MM.1S (cell line): ENCODE data around the gene ZNF665.

Experiments used
- CTCF ChIP-seq: fragments of 300-600 bp; sonication (generic); IDR thresholded peaks from 2 replicates; pipeline ENCODE4 v1.5.1; 2016; ENCODE audit warnings: antibody characterized with exemption, low read length, mixed read lengths
- EZH2phosphoT487 ChIP-seq: fragments of 300-600 bp; sonication (generic); IDR thresholded peaks from 2 replicates; pipeline ENCODE4 v1.6.1; 2018; ENCODE audit warnings: antibody characterized with exemption, low read length

GRCh38 chr19:53237114-53237777 is 44.1 kb upstream of the ZNF665 start:
- no peak for TF ChIP-seq EZH2phosphoT487
- no peak for TF ChIP-seq CTCF
